ENCODE data around the gene AP1M2. TPM values are rescaled to one million over a fixed set of nuclear protein-coding genes. Genes with fewer than 3 reads are reported as not detected.

AP1M2 gene
- total RNA-seq, 1 experiment from 2014 or later: 196 TPM

GRCh38 chr19:10580979-10581631 lies 6.0 kb downstream of the AP1M2 start:
- BruUV-seq (replicated peaks): no TSS peak
- POLR2A ChIA-PET: interaction anchor here (1.5 kb wide), 1 partner anchor 63 kb away, joined by 4 read pairs; no protein-coding TSS in a partner anchor
- intact Hi-C loops (cut with micrococcal nuclease; ENCODE audit: unreplicated experiment): loop anchor here (1.0 to 5.0 kb wide), 3 partner anchors 46 to 118 kb away; partner anchors contain the start of gene SLC44A2

GRCh38 chr19:10577951-10578350 lies 9.2 kb downstream of the AP1M2 start:
- H3K36me3 Mint-ChIP-seq (ENCODE audit: insufficient read depth, unreplicated experiment): peaks cover 77% of the 10 kb centered on the region
- H3K4me3 Mint-ChIP-seq (ENCODE audit: unreplicated experiment): peak overlapping the region; percentile 84
- no peaks in the 10 kb centered on the region for H3K27me3 ChIP-seq (replicated peaks; ENCODE audit: control insufficient read depth, insufficient read depth, low read length)
- H3K4me3 ChIP-seq (ENCODE audit: low read depth, low read length): no peak overlapping the region
- TF ChIP-seq CTCF (IDR thresholded peaks at IDR 0.05; ENCODE audit: insufficient read depth in 1 of 2, low read depth in 1 of 2, low read length in 1 of 2, severe bottlenecking in 1 of 2, unreplicated experiment in 1 of 2): no peak
- intact Hi-C loops (cut with micrococcal nuclease; ENCODE audit: unreplicated experiment): no loop called here
- H3K9me3 Mint-ChIP-seq (ENCODE audit: unreplicated experiment): no peaks in the 10 kb centered on the region
- H3K27ac Mint-ChIP-seq (ENCODE audit: unreplicated experiment): peak overlapping the region; percentile 97
- peaks cover 6% of the 10 kb centered on the region for H3K4me1 Mint-ChIP-seq (ENCODE audit: low read depth, unreplicated experiment)
- peaks cover 6% of the 10 kb centered on the region for H3K4me1 ChIP-seq
- ChIA-PET CTCF (interaction anchor here (0.9 kb wide), 2 partner anchors 12 to 67 kb away, joined by 3 to 8 read pairs; partner anchors contain the start of gene KRI1), POLR2A (interaction anchor here (0.6 kb wide), 1 partner anchor 8 kb away, joined by 3 read pairs; no protein-coding TSS in a partner anchor)
- peaks cover 1% of the 10 kb centered on the region; the same call in 1 of the 2 replicates for H3K36me3 ChIP-seq (ENCODE audit: control insufficient read depth, insufficient read depth, low read length)
- no peaks in the 10 kb centered on the region for H3K9me3 ChIP-seq
- BruUV-seq (replicated peaks): no TSS peak
- no peaks in the 10 kb centered on the region for H3K27me3 Mint-ChIP-seq (ENCODE audit: insufficient read depth, unreplicated experiment)
- DNase-seq: no peak

More at GRCh38 chr19:10580979-10581631, 6.0 kb downstream of the AP1M2 start:
- Histone ChIP-seq H3K9me3 (no peaks in the 10 kb centered on the region), H3K36me3 (ENCODE audit: control insufficient read depth, insufficient read depth, low read length) (peaks cover 1% of the 10 kb centered on the region; the same call in 1 of the 2 replicates), H3K4me3 (ENCODE audit: low read depth, low read length) (no peak overlapping the region), H3K4me1 (peaks cover 6% of the 10 kb centered on the region), H3K27me3 (replicated peaks; ENCODE audit: control insufficient read depth, insufficient read depth, low read length) (no peaks in the 10 kb centered on the region)
- TF ChIP-seq CTCF (IDR thresholded peaks at IDR 0.05; ENCODE audit: insufficient read depth in 1 of 2, low read depth in 1 of 2, low read length in 1 of 2, severe bottlenecking in 1 of 2, unreplicated experiment in 1 of 2): peak; percentile 95 to 98
- CTCF ChIA-PET: interaction anchor here (0.5 to 4.5 kb wide), 11 partner anchors 21 to 119 kb away, joined by 3 to 86 read pairs (median 4); partner anchors contain the start of genes KEAP1 and SLC44A2
- peak; percentile 81 to 85 for DNase-seq
- no peak overlapping the region for H3K4me3 Mint-ChIP-seq (ENCODE audit: unreplicated experiment)
- H3K27me3 Mint-ChIP-seq (ENCODE audit: insufficient read depth, unreplicated experiment): no peaks in the 10 kb centered on the region
- H3K4me1 Mint-ChIP-seq (ENCODE audit: low read depth, unreplicated experiment): peaks cover 6% of the 10 kb centered on the region
- H3K27ac Mint-ChIP-seq (ENCODE audit: unreplicated experiment): peak overlapping the region; percentile 57
- H3K36me3 Mint-ChIP-seq (ENCODE audit: insufficient read depth, unreplicated experiment): peaks cover 64% of the 10 kb centered on the region
- H3K9me3 Mint-ChIP-seq (ENCODE audit: unreplicated experiment): no peaks in the 10 kb centered on the region

- Histone ChIP-seq H3K27me3 (replicated peaks; ENCODE audit: control insufficient read depth, insufficient read depth, low read length) (no peaks in the 10 kb centered on the region), H3K4me1 (peaks cover 12% of the 10 kb centered on the region), H3K36me3 (ENCODE audit: control insufficient read depth, insufficient read depth, low read length) (peaks cover 1% of the 10 kb centered on the region; the same call in 1 of the 2 replicates), H3K4me3 (ENCODE audit: low read depth, low read length) (no peak overlapping the region), H3K9me3 (no peaks in the 10 kb centered on the region)
- CTCF ChIA-PET: interaction anchor here (0.7 kb wide), 1 partner anchor 69 kb away, joined by 7 read pairs; no protein-coding TSS in a partner anchor
- DNase-seq: no peak
- peaks cover 79% of the 10 kb centered on the region for H3K36me3 Mint-ChIP-seq (ENCODE audit: insufficient read depth, unreplicated experiment)
- H3K27ac Mint-ChIP-seq (ENCODE audit: unreplicated experiment): peak overlapping the region; percentile 36
- intact Hi-C loops (cut with micrococcal nuclease; ENCODE audit: unreplicated experiment): no loop called here
- no peak for TF ChIP-seq CTCF (IDR thresholded peaks at IDR 0.05; ENCODE audit: insufficient read depth in 1 of 2, low read depth in 1 of 2, low read length in 1 of 2, severe bottlenecking in 1 of 2, unreplicated experiment in 1 of 2)
- peak overlapping the region; percentile 29 for H3K4me3 Mint-ChIP-seq (ENCODE audit: unreplicated experiment)
- no TSS peak for BruUV-seq (replicated peaks)
- POLR2A ChIA-PET: no interaction called here
- no peaks in the 10 kb centered on the region for H3K27me3 Mint-ChIP-seq (ENCODE audit: insufficient read depth, unreplicated experiment)
- H3K9me3 Mint-ChIP-seq (ENCODE audit: unreplicated experiment): no peaks in the 10 kb centered on the region
- H3K4me1 Mint-ChIP-seq (ENCODE audit: low read depth, unreplicated experiment): peaks cover 13% of the 10 kb centered on the region
These were observed 11.9 kb downstream of the AP1M2 start for GRCh38 chr19:10575011-10575716.

All from Caco-2 (cell line).